HG02798 (cell line): Measurements from ENCODE around the gene HEMGN.
A peak's percentile ranks its signal among the peaks of the same experiment; 100 is the strongest.
"Not testable (repeated sequence)": the region's sequence is repeated elsewhere in the genome, so short reads cannot be mapped to it uniquely, and the experiment has no call there.

ENCODE experiments used
- ATAC-seq: cut with Tn5 transposase; IDR thresholded peaks from one replicate; pipeline ENCODE4 v1.9.1; 2021; ENCODE audit warnings: mild to moderate bottlenecking; ENCODE audit not compliant: unreplicated experiment, poor library complexity

HEMGN gene, protein sequence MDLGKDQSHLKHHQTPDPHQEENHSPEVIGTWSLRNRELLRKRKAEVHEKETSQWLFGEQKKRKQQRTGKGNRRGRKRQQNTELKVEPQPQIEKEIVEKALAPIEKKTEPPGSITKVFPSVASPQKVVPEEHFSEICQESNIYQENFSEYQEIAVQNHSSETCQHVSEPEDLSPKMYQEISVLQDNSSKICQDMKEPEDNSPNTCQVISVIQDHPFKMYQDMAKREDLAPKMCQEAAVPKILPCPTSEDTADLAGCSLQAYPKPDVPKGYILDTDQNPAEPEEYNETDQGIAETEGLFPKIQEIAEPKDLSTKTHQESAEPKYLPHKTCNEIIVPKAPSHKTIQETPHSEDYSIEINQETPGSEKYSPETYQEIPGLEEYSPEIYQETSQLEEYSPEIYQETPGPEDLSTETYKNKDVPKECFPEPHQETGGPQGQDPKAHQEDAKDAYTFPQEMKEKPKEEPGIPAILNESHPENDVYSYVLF

GRCh38 chr9:97938081-97938644, at the start of gene HEMGN:
Gene HEMGN, minus strand, starts transcription at chr9:97938172. Its CDS starts 36 bp downstream, at chr9:97938136.
- peak; percentile 62 for ATAC-seq

- ATAC-seq: no peak
Observed at GRCh38 chr9:97987487-97987886, 49.5 kb upstream of the HEMGN start.

GRCh38 chr9:97985058-97985861, 47.3 kb upstream of the HEMGN start:
- peak; percentile 18 for ATAC-seq

- peak; percentile 37 for ATAC-seq
Observed at GRCh38 chr9:97984188-97985057, 46.5 kb upstream of the HEMGN start.

- peak; percentile 6 for ATAC-seq
Observed at GRCh38 chr9:97983589-97984187, 45.7 kb upstream of the HEMGN start.

GRCh38 chr9:97982683-97983588, 45.0 kb upstream of the HEMGN start, which contains the start of gene ANP32B:
Gene ANP32B, plus strand, starts transcription at chr9:97983341. Its CDS starts 215 bp downstream, at chr9:97983556.
- ATAC-seq: peak; percentile 66

DNA sequence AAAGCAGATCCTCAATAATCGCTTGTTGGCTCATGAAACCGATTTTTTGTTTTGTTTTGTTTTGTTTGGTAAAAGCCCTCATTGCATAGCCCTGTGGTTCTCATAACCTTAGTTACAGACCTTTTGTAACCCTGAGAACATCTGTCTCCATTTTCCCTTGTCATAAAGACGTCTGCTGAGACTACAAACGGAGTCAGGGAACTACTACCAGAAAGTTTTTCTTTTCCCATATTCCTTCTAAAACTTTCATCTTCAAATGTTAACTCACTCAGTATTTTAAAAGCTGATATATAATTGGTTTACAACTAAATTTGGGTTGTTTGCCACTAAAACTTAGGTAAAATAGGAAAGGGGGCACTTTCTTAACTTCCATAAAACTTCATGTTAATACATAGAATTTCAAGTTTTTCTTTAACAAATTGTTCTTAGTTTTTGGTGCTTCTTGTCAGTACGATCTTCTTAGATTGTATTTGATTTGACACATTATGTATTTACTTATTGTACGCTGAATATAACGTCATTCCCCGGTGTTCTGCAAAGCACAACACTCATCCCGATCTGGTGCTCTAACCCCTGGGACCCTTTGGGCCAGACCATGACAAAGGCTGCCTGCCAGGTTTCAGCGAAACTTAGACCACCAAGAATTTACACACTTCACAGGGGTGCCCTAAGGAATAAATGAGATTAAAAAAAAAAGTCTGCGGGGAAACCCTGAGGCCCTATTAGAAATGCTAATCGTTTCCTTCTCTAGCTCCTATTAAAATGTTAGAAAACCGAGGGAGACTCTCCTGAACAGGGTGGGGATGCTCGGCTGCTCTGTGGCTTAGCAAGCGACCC, 44.1 kb upstream of the HEMGN start:
- ATAC-seq: no peak

GRCh38 chr9:97980918-97981845, 43.2 kb upstream of the HEMGN start:
- ATAC-seq: no peak

DNA sequence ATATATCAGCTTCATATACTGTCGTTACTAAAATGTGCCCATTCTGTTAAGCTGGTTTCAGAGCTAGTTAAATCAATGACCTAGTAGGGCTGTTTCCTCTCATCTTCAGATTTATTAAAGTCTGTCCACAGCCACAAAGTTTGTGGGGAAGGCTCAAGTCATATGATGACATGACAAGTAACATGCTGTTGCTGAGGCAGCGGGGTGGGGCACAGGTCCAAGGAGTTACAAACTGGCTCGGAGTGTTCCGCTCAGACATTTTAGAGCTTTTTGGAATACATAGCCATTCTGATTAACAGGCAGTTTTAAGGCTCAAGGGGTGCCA, 42.5 kb upstream of the HEMGN start:
- ATAC-seq: no peak

DNA sequence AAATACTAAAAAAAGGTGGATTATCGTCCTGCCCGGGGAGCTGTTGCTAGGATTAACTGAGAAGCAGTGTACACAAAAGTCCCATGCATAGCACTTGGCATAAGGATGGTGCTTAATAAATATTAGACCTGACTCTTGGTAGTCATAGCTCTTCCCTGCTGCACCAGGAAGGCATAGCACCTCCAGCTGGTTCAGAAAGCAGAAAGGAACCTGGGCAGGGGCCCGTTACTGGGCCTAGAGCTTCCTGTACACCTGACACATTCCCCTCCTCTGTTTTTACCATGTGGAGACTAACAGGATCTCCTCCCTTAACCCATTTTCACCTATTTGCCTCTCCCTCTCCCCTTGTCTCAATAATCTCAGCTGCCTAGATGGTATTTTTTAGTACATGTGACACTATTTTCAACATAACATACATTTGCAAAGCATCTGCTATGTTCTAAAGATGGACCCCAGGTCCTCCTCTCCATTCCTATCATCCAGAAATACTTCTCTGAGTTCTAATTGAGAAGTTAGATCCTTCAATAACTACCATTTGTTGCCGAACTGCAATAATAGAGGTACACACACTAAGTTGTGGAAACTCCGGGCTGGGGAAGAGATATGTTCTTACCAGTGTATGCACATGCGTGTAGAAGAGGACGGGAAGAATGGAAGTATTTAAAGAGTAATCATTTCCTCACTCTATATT, 42.0 kb upstream of the HEMGN start:
- ATAC-seq: no peak

- ATAC-seq: no peak
Observed at GRCh38 chr9:97978371-97979130, 40.6 kb upstream of the HEMGN start.

DNA sequence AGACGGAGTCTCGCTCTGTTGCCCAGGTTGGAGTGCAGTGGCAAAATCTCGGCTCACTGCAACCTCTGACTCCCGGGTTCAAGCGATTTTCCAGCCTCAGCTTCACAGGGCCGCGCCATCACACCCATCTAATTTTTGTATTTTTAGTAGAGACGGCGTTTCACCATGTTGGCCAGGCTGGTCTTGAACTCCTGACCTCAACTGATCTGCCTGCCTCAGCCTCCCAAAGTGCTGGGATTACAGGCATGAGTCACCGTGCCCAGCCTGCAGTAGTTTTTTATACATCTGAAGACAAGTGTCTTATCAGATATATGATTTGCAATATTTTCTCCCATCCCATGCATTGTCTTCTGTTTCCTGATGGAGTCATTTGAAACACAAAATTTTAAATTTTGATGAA, 38.7 kb upstream of the HEMGN start:
- ATAC-seq: not testable (repeated sequence)

DNA sequence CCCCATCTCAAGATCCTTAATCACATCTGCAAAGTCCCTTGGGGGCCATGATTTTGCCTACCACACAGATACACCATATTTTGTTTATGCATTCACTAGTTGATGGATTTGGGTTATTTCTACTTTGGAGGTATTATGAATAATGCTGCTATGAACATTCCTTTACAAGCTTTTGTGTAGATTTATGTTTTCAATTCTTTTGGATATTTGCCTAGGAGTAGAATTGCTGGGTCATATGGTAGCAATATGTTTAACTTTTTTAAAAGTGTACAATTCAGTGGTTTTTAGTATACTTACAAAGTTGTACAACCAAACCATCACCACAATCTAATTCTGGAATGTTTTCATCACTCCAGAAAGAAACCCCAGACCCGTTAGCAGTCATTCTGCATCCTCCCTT, 37.4 kb upstream of the HEMGN start:
- no peak for ATAC-seq

GRCh38 chr9:97972753-97973152, 34.8 kb upstream of the HEMGN start:
- no peak for ATAC-seq

GRCh38 chr9:97970165-97970564, 32.2 kb upstream of the HEMGN start:
- ATAC-seq: no peak
